ENCODE measurements around the gene MICAL3. TPM values are rescaled to one million over a fixed set of nuclear protein-coding genes. Genes with fewer than 3 reads are reported as not detected.
"Not testable (repeated sequence)": the region's sequence is repeated elsewhere in the genome, so short reads cannot be mapped to it uniquely, and the experiment has no call there.

The MICAL3 gene
- total RNA-seq, 4 donors from 2014 or later: 45.2 to 56.3 (median 46.3) TPM

- WGBS, 2 donors: 87% methylated on average over 14 of the region's 14 CpGs
- Histone ChIP-seq H3K27ac (no peak overlapping the region), H3K4me3 (no peak overlapping the region), H3K27me3 (no peaks in the 10 kb centered on the region), H3K36me3 (no peaks in the 10 kb centered on the region), H3K4me1 (peaks cover 0 to 23% (median 13%) of the 10 kb centered on the region in 4 donors), H3K9me3 (no peaks in the 10 kb centered on the region)
- no peak for DNase-seq (ENCODE audit: low spot score in 2 of 2)
- TF ChIP-seq EP300 (IDR thresholded peaks at IDR 0.05) (no peak), POLR2A (IDR thresholded peaks at IDR 0.05) (no peak), CTCF (IDR thresholded peaks at IDR 0.05) (no peak)
Observed at GRCh38 chr22:17769013-17769715, 255.2 kb downstream of the MICAL3 start.

GRCh38 chr22:17767233-17768065, 256.9 kb downstream of the MICAL3 start:
- Histone ChIP-seq H3K27ac (no peak overlapping the region), H3K9me3 (no peaks in the 10 kb centered on the region), H3K4me3 (no peak overlapping the region), H3K4me1 (peaks cover 0 to 8% (median 3%) of the 10 kb centered on the region in 4 donors), H3K36me3 (no peaks in the 10 kb centered on the region), H3K27me3 (no peaks in the 10 kb centered on the region)
- TF ChIP-seq EP300 (IDR thresholded peaks at IDR 0.05) (no peak), POLR2A (IDR thresholded peaks at IDR 0.05) (no peak), CTCF (IDR thresholded peaks at IDR 0.05) (no peak)
- 85 to 90% methylated on average over 14 of the region's 14 CpGs for WGBS, 2 donors
- no peak for DNase-seq (ENCODE audit: low spot score in 2 of 2)

- 86 to 88% methylated on average over 5 of the region's 5 CpGs for WGBS, 2 donors
- H3K9me3 ChIP-seq: not testable (repeated sequence)
Observed at GRCh38 chr22:17764852-17765251, 259.5 kb downstream of the MICAL3 start.

GRCh38 chr22:17764036-17764435, 260.3 kb downstream of the MICAL3 start:
- TF ChIP-seq EP300 (IDR thresholded peaks at IDR 0.05) (no peak), CTCF (IDR thresholded peaks at IDR 0.05) (no peak), POLR2A (IDR thresholded peaks at IDR 0.05) (no peak)
- no peak overlapping the region for H3K4me3 ChIP-seq
- H3K9me3 ChIP-seq: no peaks in the 10 kb centered on the region
- H3K4me1 ChIP-seq: peaks cover 0 to 6% (median 2%) of the 10 kb centered on the region in 4 donors
- H3K27ac ChIP-seq: no peak overlapping the region
- no peaks in the 10 kb centered on the region for H3K36me3 ChIP-seq
- no peak for DNase-seq (ENCODE audit: low spot score in 2 of 2)
- WGBS, 2 donors: 56 to 68% methylated on average over 5 of the region's 5 CpGs
- H3K27me3 ChIP-seq: no peaks in the 10 kb centered on the region

More at GRCh38 chr22:17764852-17765251, 259.5 kb downstream of the MICAL3 start:
- DNase-seq (ENCODE audit: low spot score in 2 of 2); H3K4me3 ChIP-seq; H3K27me3 ChIP-seq; H3K27ac ChIP-seq; H3K36me3 ChIP-seq; H3K4me1 ChIP-seq: not testable (repeated sequence)

- not testable (repeated sequence) for H3K9me3 ChIP-seq; H3K27ac ChIP-seq; H3K36me3 ChIP-seq; H3K27me3 ChIP-seq; H3K4me3 ChIP-seq; DNase-seq (ENCODE audit: low spot score in 2 of 2); H3K4me1 ChIP-seq
- 81 to 83% methylated on average over 10 of the region's 10 CpGs for WGBS, 2 donors
Observed at GRCh38 chr22:17763442-17763841, 260.9 kb downstream of the MICAL3 start.

- 78 to 83% methylated on average over 4 of the region's 4 CpGs for WGBS, 2 donors
- Histone ChIP-seq H3K4me1 (peaks cover 0 to 6% (median 0%) of the 10 kb centered on the region in 4 donors), H3K36me3 (no peaks in the 10 kb centered on the region), H3K27ac (no peak overlapping the region), H3K9me3 (no peaks in the 10 kb centered on the region), H3K27me3 (no peaks in the 10 kb centered on the region), H3K4me3 (no peak overlapping the region)
- TF ChIP-seq EP300 (IDR thresholded peaks at IDR 0.05): no peak
- no peak for TF ChIP-seq CTCF (IDR thresholded peaks at IDR 0.05)
- TF ChIP-seq POLR2A (IDR thresholded peaks at IDR 0.05): no peak
- DNase-seq (ENCODE audit: low spot score in 2 of 2): no peak
Observed at GRCh38 chr22:17761138-17761488, 263.2 kb downstream of the MICAL3 start.

All from tibial nerve (tissue), 4 donors.